Neural cell (in vitro differentiated cells): Measurements from ENCODE around the gene DRD4. TPM values are rescaled to one million over a fixed set of nuclear protein-coding genes. Genes with fewer than 3 reads are reported as not detected.

ENCODE experiments used
- H2AFZ ChIP-seq: fragments of 200-600, 300-800 bp; sonication (generic), shearing (Covaris generic); 2 replicates; pipeline ENCODE4 v1.6.0; 2014; ENCODE audit warnings: low read depth, mild to moderate bottlenecking, antibody characterized with exemption, low read length, moderate library complexity
- H3F3A ChIP-seq: fragments of 200-600 bp; shearing (Covaris generic); 2 replicates; pipeline ENCODE4 v1.6.1; 2016; ENCODE audit warnings: mild to moderate bottlenecking, moderate library complexity, mixed read lengths, antibody characterized with exemption, low read length; ENCODE audit not compliant: insufficient read depth, poor library complexity, severe bottlenecking
- H3K27ac ChIP-seq: fragments of 200-600, 300-800 bp; sonication (generic), shearing (Covaris generic); 2 replicates; pipeline ENCODE4 v1.5.1; 2014; ENCODE audit warnings: mild to moderate bottlenecking, low read length, moderate library complexity
- H3K27me3 ChIP-seq: fragments of 300-800, 200-600 bp; sonication (generic), shearing (Covaris generic); 2 replicates; pipeline ENCODE4 v1.6.0; 2014; ENCODE audit warnings: mild to moderate bottlenecking, low read depth, low read length, moderate library complexity; ENCODE audit not compliant: insufficient read depth
- H3K36me3 ChIP-seq: fragments of 300-800, 200-600 bp; sonication (generic), shearing (Covaris generic); 2 replicates; pipeline ENCODE4 v1.5.1; 2014; ENCODE audit warnings: mild to moderate bottlenecking, antibody characterized with exemption, low read length, moderate library complexity; ENCODE audit not compliant: insufficient read depth
- H3K4me2 ChIP-seq: fragments of 300-800, 200-600 bp; sonication (generic), shearing (Covaris generic); 2 replicates; pipeline ENCODE4 v1.6.0; 2014; ENCODE audit warnings: mild to moderate bottlenecking, low read length
- H3K4me3 ChIP-seq: fragments of 300-800, 200-600 bp; sonication (generic), shearing (Covaris generic); 2 replicates; pipeline ENCODE4 v1.5.1; 2014; ENCODE audit warnings: mild to moderate bottlenecking, low read length, moderate library complexity
- H3K79me2 ChIP-seq: fragments of 200-600 bp; shearing (Covaris generic); replicated peaks from 2 replicates; pipeline ENCODE4 v1.6.0; 2014; ENCODE audit warnings: mild to moderate bottlenecking, low read length, moderate library complexity; ENCODE audit not compliant: insufficient read depth
- H3K9ac ChIP-seq: fragments of 300-800, 200-600 bp; sonication (generic), shearing (Covaris generic); 2 replicates; pipeline ENCODE4 v1.6.1; 2016; ENCODE audit warnings: mild to moderate bottlenecking, low read length, mixed read lengths
- H3K9me2 ChIP-seq: fragments of 200-600 bp; shearing (Covaris generic); 2 replicates; pipeline ENCODE4 v1.6.1; 2016; ENCODE audit warnings: mild to moderate bottlenecking, low read length, mixed read lengths; ENCODE audit not compliant: insufficient read depth
- H3K9me3 ChIP-seq: fragments of 200-600, 300-800 bp; sonication (generic), shearing (Covaris generic); 2 replicates; pipeline ENCODE4 v1.6.1; 2016; ENCODE audit warnings: mild to moderate bottlenecking, mixed run types, low read length, moderate library complexity, mixed read lengths
- H4K20me1 ChIP-seq: fragments of 200-600 bp; shearing (Covaris generic); 2 replicates; pipeline ENCODE4 v1.6.1; 2016; ENCODE audit warnings: mild to moderate bottlenecking, mixed run types; ENCODE audit not compliant: insufficient read depth
- EP300 ChIP-seq: fragments of 450-650 bp; conservative IDR thresholded peaks from 2 replicates; pipeline ENCODE4 v1.6.1; 2014; ENCODE audit warnings: antibody characterized with exemption, mild to moderate bottlenecking, moderate library complexity; ENCODE audit not compliant: poor library complexity, severe bottlenecking
- EZH2 ChIP-seq: fragments of 200-600, 300-800 bp; shearing (Covaris generic), sonication (generic); IDR thresholded peaks from 2 replicates; pipeline ENCODE4 v1.6.1; 2014; ENCODE audit warnings: antibody characterized with exemption, low read length, borderline replicate concordance, mild to moderate bottlenecking; ENCODE audit not compliant: insufficient read depth, poor library complexity, severe bottlenecking
- MXI1 ChIP-seq: fragments of 450-650 bp; conservative IDR thresholded peaks from 2 replicates; pipeline ENCODE4 v1.6.1; 2014; ENCODE audit warnings: antibody characterized with exemption, mild to moderate bottlenecking; ENCODE audit not compliant: poor library complexity, severe bottlenecking
- POLR2AphosphoS5 ChIP-seq: IDR thresholded peaks from 2 replicates; pipeline ENCODE4 v1.6.1; 2012
- RAD21 ChIP-seq: fragments of 450-650 bp; conservative IDR thresholded peaks from 2 replicates; pipeline ENCODE4 v1.6.1; 2014; ENCODE audit warnings: antibody characterized with exemption, mild to moderate bottlenecking, moderate library complexity
- SMC3 ChIP-seq: fragments of 450-650 bp; conservative IDR thresholded peaks from 2 replicates; pipeline ENCODE4 v1.6.1; 2014; ENCODE audit warnings: antibody characterized with exemption, mild to moderate bottlenecking, moderate library complexity; ENCODE audit not compliant: poor library complexity
- polyA plus RNA-seq: library from polyadenylated mRNA; depleted of rRNA; stranded (reverse); fragments of >200 nt; gene quantifications from 2 replicates; pipeline ENCODE4 v1.2.3, GENCODE V29; 2014
- TF ChIP-seq, protein P1 (sequence below): IDR thresholded peaks from 2 replicates; pipeline ENCODE4 v1.6.1; 2012; ENCODE audit warnings: borderline replicate concordance
- TF ChIP-seq, protein P2 (sequence below): fragments of 450-650 bp; IDR thresholded peaks from 2 replicates; pipeline ENCODE4 v1.5.1; 2014; ENCODE audit warnings: antibody characterized with exemption, mild to moderate bottlenecking, moderate library complexity; ENCODE audit not compliant: poor library complexity, severe bottlenecking

The DRD4 gene
- polyA plus RNA-seq, 1 donor from 2014 or later = not detected

DNA sequence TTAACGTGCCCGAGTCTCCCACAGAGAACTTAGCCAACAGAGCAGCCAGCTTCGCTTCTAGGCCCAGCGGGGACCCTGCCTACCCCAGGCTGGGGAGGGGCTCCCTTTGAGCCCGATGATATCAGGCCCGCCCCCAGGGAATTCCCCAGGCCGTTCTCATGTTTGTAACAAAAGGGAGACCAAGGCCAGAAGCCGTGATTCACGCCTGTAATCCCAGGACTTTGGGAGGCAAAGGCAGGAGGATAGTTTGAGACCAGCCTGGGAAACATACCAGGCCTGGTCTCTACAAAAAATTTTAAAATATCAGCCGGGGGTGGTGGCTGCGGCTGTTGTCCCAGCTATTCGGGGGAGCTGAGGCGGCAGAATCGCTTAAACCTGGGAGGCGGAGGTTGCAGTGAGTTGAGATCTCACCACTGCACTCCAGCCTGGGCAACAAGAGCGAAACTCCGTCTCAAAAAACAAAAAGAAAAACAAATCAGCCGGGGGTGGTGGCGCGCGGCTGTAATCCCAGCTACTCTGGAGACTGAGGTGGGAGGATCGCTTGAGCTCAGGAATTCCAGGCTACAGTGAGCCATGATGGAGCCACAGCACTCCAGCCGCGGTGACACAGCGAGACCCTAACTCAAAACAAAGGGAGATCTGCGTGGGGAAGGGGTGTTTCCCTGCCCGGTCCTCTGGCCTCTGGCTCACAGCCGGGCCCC, 1.7 kb downstream of the DRD4 start:
- Histone ChIP-seq H4K20me1 (peaks cover 12% of the 10 kb centered on the region), H3K9ac (no peak overlapping the region), H3K9me2 (no peaks in the 10 kb centered on the region), H3K27me3 (peaks cover 31% of the 10 kb centered on the region), H3K4me3 (no peak overlapping the region), H3K27ac (no peak overlapping the region), H3F3A (no peaks in the 10 kb centered on the region), H3K79me2 (no peaks in the 10 kb centered on the region), H3K4me2 (no peak overlapping the region), H2AFZ (no peak overlapping the region), H3K9me3 (no peaks in the 10 kb centered on the region), H3K36me3 (no peaks in the 10 kb centered on the region)
- TF ChIP-seq, protein P1, sequence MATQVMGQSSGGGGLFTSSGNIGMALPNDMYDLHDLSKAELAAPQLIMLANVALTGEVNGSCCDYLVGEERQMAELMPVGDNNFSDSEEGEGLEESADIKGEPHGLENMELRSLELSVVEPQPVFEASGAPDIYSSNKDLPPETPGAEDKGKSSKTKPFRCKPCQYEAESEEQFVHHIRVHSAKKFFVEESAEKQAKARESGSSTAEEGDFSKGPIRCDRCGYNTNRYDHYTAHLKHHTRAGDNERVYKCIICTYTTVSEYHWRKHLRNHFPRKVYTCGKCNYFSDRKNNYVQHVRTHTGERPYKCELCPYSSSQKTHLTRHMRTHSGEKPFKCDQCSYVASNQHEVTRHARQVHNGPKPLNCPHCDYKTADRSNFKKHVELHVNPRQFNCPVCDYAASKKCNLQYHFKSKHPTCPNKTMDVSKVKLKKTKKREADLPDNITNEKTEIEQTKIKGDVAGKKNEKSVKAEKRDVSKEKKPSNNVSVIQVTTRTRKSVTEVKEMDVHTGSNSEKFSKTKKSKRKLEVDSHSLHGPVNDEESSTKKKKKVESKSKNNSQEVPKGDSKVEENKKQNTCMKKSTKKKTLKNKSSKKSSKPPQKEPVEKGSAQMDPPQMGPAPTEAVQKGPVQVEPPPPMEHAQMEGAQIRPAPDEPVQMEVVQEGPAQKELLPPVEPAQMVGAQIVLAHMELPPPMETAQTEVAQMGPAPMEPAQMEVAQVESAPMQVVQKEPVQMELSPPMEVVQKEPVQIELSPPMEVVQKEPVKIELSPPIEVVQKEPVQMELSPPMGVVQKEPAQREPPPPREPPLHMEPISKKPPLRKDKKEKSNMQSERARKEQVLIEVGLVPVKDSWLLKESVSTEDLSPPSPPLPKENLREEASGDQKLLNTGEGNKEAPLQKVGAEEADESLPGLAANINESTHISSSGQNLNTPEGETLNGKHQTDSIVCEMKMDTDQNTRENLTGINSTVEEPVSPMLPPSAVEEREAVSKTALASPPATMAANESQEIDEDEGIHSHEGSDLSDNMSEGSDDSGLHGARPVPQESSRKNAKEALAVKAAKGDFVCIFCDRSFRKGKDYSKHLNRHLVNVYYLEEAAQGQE = no peak
- TF ChIP-seq SMC3 = no peak
- TF ChIP-seq EP300 = no peak
- TF ChIP-seq MXI1 = no peak
- TF ChIP-seq POLR2AphosphoS5 = no peak
- TF ChIP-seq, protein P2, sequence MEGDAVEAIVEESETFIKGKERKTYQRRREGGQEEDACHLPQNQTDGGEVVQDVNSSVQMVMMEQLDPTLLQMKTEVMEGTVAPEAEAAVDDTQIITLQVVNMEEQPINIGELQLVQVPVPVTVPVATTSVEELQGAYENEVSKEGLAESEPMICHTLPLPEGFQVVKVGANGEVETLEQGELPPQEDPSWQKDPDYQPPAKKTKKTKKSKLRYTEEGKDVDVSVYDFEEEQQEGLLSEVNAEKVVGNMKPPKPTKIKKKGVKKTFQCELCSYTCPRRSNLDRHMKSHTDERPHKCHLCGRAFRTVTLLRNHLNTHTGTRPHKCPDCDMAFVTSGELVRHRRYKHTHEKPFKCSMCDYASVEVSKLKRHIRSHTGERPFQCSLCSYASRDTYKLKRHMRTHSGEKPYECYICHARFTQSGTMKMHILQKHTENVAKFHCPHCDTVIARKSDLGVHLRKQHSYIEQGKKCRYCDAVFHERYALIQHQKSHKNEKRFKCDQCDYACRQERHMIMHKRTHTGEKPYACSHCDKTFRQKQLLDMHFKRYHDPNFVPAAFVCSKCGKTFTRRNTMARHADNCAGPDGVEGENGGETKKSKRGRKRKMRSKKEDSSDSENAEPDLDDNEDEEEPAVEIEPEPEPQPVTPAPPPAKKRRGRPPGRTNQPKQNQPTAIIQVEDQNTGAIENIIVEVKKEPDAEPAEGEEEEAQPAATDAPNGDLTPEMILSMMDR = no peak
- TF ChIP-seq EZH2 = no peak
- TF ChIP-seq RAD21 = no peak

DNA sequence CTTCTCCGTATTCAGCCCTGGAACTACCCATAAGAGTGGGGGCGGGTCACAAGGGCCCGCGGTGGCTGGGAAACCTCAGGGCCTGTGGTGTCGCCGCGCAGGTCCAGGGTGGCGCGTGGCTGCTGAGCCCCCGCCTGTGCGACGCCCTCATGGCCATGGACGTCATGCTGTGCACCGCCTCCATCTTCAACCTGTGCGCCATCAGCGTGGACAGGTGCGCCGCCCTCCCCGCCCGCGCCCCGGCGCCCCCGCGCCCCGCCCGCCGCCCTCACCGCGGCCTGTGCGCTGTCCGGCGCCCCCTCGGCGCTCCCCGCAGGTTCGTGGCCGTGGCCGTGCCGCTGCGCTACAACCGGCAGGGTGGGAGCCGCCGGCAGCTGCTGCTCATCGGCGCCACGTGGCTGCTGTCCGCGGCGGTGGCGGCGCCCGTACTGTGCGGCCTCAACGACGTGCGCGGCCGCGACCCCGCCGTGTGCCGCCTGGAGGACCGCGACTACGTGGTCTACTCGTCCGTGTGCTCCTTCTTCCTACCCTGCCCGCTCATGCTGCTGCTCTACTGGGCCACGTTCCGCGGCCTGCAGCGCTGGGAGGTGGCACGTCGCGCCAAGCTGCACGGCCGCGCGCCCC, 2.4 kb downstream of the DRD4 start:
- H3K79me2 ChIP-seq = no peaks in the 10 kb centered on the region
- no peak overlapping the region for H3K4me3 ChIP-seq
- H3K9me2 ChIP-seq = no peaks in the 10 kb centered on the region
- peaks cover 12% of the 10 kb centered on the region for H4K20me1 ChIP-seq
- no peak overlapping the region for H3K27ac ChIP-seq
- H2AFZ ChIP-seq = no peak overlapping the region
- no peaks in the 10 kb centered on the region for H3K9me3 ChIP-seq
- no peaks in the 10 kb centered on the region for H3K36me3 ChIP-seq
- TF ChIP-seq MXI1 (no peak), RAD21 (no peak), POLR2AphosphoS5 (no peak), SMC3 (no peak)
- TF ChIP-seq, protein P1 = no peak
- no peaks in the 10 kb centered on the region for H3F3A ChIP-seq
- no peak overlapping the region for H3K9ac ChIP-seq
- peaks cover 31% of the 10 kb centered on the region for H3K27me3 ChIP-seq
- no peak overlapping the region for H3K4me2 ChIP-seq
